T1000 (cell line): ENCODE data around the gene GALNT17.

Source experiments
- DNase-seq: peaks from one replicate; lab custom pipeline; 2025; ENCODE audit warnings: mixed read lengths; lab: John Stamatoyannopoulos, UW

GALNT17 gene

GRCh38 chr7:71285571-71286145 is 153.7 kb downstream of the GALNT17 start:
- no peak for DNase-seq

GRCh38 chr7:71286336-71286735 is 154.4 kb downstream of the GALNT17 start:
- no peak for DNase-seq

GRCh38 chr7:71286924-71287323 is 155.0 kb downstream of the GALNT17 start:
- DNase-seq, result no peak

GRCh38 chr7:71290452-71290851 is 158.5 kb downstream of the GALNT17 start:
- DNase-seq, result no peak

GRCh38 chr7:71298378-71298777 is 166.4 kb downstream of the GALNT17 start:
- DNase-seq, result no peak

- DNase-seq, result no peak
These were observed 168.1 kb downstream of the GALNT17 start for GRCh38 chr7:71300086-71300485.

- no peak for DNase-seq
These were observed 168.7 kb downstream of the GALNT17 start for GRCh38 chr7:71300603-71301002.

- no peak for DNase-seq
These were observed 169.2 kb downstream of the GALNT17 start for GRCh38 chr7:71301167-71301566.

- DNase-seq, result no peak
These were observed 171.6 kb downstream of the GALNT17 start for GRCh38 chr7:71303566-71303965.

GRCh38 chr7:71308096-71308495 is 176.2 kb downstream of the GALNT17 start:
- no peak for DNase-seq

- DNase-seq, result no peak
These were observed 179.6 kb downstream of the GALNT17 start for GRCh38 chr7:71311576-71311975.

- no peak for DNase-seq
These were observed 181.0 kb downstream of the GALNT17 start for GRCh38 chr7:71312755-71313490.

GRCh38 chr7:71313553-71313952 is 181.6 kb downstream of the GALNT17 start:
- DNase-seq, result no peak

GRCh38 chr7:71320916-71321315 is 189.0 kb downstream of the GALNT17 start:
- DNase-seq, result no peak

- DNase-seq, result no peak
These were observed 190.3 kb downstream of the GALNT17 start for GRCh38 chr7:71322201-71322600.

- DNase-seq, result no peak
These were observed 191.8 kb downstream of the GALNT17 start for GRCh38 chr7:71323726-71324125.

- no peak for DNase-seq
These were observed 193.2 kb downstream of the GALNT17 start for GRCh38 chr7:71325151-71325550.

GRCh38 chr7:71326595-71326994 is 194.7 kb downstream of the GALNT17 start:
- DNase-seq, result no peak

GRCh38 chr7:71327946-71328345 is 196.0 kb downstream of the GALNT17 start:
- DNase-seq, result no peak

GRCh38 chr7:71329030-71329660 is 197.2 kb downstream of the GALNT17 start:
- DNase-seq, result no peak

- no peak for DNase-seq
These were observed 200.3 kb downstream of the GALNT17 start for GRCh38 chr7:71332207-71332606.

- no peak for DNase-seq
These were observed 202.6 kb downstream of the GALNT17 start for GRCh38 chr7:71334541-71334940.

GRCh38 chr7:71338866-71339265 is 206.9 kb downstream of the GALNT17 start:
- no peak for DNase-seq
